NCI-H460 (cell line): ENCODE measurements around the gene SPRED2. TPM values are rescaled to one million over a fixed set of nuclear protein-coding genes. Genes with fewer than 3 reads are reported as not detected.

ENCODE experiments used
- DNase-seq: peaks from one replicate; pipeline ENCODE4 v3.0.0-alpha.2; 2016; ENCODE audit warnings: low read depth; ENCODE audit errors: extremely low read depth
- total RNA-seq: library from RNA; depleted of rRNA; stranded (reverse); fragments of >200 nt; shearing (Covaris generic); gene quantifications from 2 replicates; pipeline ENCODE4 v1.2.3, GENCODE V29; 2014

The SPRED2 gene
- total RNA-seq, 1 experiment from 2014 or later, result 20.4 TPM

GRCh38 chr2:65417509-65418085 is 14.8 kb downstream of the SPRED2 start:
- DNase-seq, result no peak

- no peak for DNase-seq
Observed at GRCh38 chr2:65416945-65417344, 15.5 kb downstream of the SPRED2 start.

- DNase-seq, result no peak
Observed at GRCh38 chr2:65416321-65416720, 16.1 kb downstream of the SPRED2 start.

- no peak for DNase-seq
Observed at GRCh38 chr2:65415091-65415490, 17.3 kb downstream of the SPRED2 start.

GRCh38 chr2:65413610-65414009 is 18.8 kb downstream of the SPRED2 start:
- DNase-seq, result no peak

GRCh38 chr2:65413106-65413505 is 19.3 kb downstream of the SPRED2 start:
- DNase-seq, result no peak

GRCh38 chr2:65411056-65411795 is 21.2 kb downstream of the SPRED2 start:
- no peak for DNase-seq

- DNase-seq, result no peak
Observed at GRCh38 chr2:65409045-65409444, 23.4 kb downstream of the SPRED2 start.

GRCh38 chr2:65407240-65407639 is 25.2 kb downstream of the SPRED2 start:
- no peak for DNase-seq

GRCh38 chr2:65404988-65405697 is 27.3 kb downstream of the SPRED2 start:
- DNase-seq, result no peak

GRCh38 chr2:65403529-65403915 is 28.9 kb downstream of the SPRED2 start:
- DNase-seq, result no peak

GRCh38 chr2:65402780-65403528 is 29.4 kb downstream of the SPRED2 start:
- DNase-seq, result no peak

GRCh38 chr2:65402323-65402722 is 30.1 kb downstream of the SPRED2 start:
- no peak for DNase-seq

- no peak for DNase-seq
Observed at GRCh38 chr2:65397122-65397521, 35.3 kb downstream of the SPRED2 start.

GRCh38 chr2:65396348-65397026 is 35.9 kb downstream of the SPRED2 start:
- DNase-seq, result no peak

- no peak for DNase-seq
Observed at GRCh38 chr2:65395621-65396347, 36.6 kb downstream of the SPRED2 start.

GRCh38 chr2:65393743-65394422 is 38.5 kb downstream of the SPRED2 start:
- no peak for DNase-seq

GRCh38 chr2:65393046-65393445 is 39.4 kb downstream of the SPRED2 start:
- no peak for DNase-seq

- no peak for DNase-seq
Observed at GRCh38 chr2:65392609-65393008, 39.8 kb downstream of the SPRED2 start.
